ENCODE data around the gene NELL2.

- TF ChIP-seq POLR2A (IDR thresholded peaks at IDR 0.05) (no peak), CTCF (IDR thresholded peaks at IDR 0.05) (no peak)
Observed at GRCh38 chr12:44555454-44555853, 320.7 kb downstream of the NELL2 start.

Measured in esophagus squamous epithelium (tissue), 4 donors.